ENCODE data around the gene HOXB6.

Gene HOXB6

GRCh38 chr17:48578616-48579470, 25.9 kb downstream of the HOXB6 start:
- DNase-seq = no peak

- DNase-seq = peak; percentile 48 to 65 (median 63)
Measured at GRCh38 chr17:48577946-48578615, 26.7 kb downstream of the HOXB6 start, which contains the start of gene HOXB4. HOXB4 (minus strand) TSS chr17:48578350; CDS start chr17:48578319, 31 bp downstream.

- DNase-seq = no peak
Measured at GRCh38 chr17:48577330-48577945, 27.3 kb downstream of the HOXB6 start.

- DNase-seq = no peak
Measured at GRCh38 chr17:48576479-48577309, 28.1 kb downstream of the HOXB6 start.

GRCh38 chr17:48575673-48576478, 28.9 kb downstream of the HOXB6 start:
- DNase-seq = no peak

- no peak for DNase-seq
Measured at GRCh38 chr17:48575066-48575582, 29.7 kb downstream of the HOXB6 start.

GRCh38 chr17:48574505-48575065, 30.2 kb downstream of the HOXB6 start:
- DNase-seq = no peak

GRCh38 chr17:48571826-48572417, 32.9 kb downstream of the HOXB6 start:
- DNase-seq = no peak

- no peak for DNase-seq
Measured at GRCh38 chr17:48571024-48571818, 33.6 kb downstream of the HOXB6 start.

GRCh38 chr17:48570325-48571023, 34.3 kb downstream of the HOXB6 start:
- no peak for DNase-seq

- no peak for DNase-seq
Measured at GRCh38 chr17:48569674-48570324, 35.0 kb downstream of the HOXB6 start.

GRCh38 chr17:48569240-48569582, 35.6 kb downstream of the HOXB6 start:
- no peak for DNase-seq

- DNase-seq = no peak
Measured at GRCh38 chr17:48568499-48569239, 36.1 kb downstream of the HOXB6 start.

- no peak for DNase-seq
Measured at GRCh38 chr17:48567646-48568354, 37.0 kb downstream of the HOXB6 start.

GRCh38 chr17:48567209-48567608, 37.6 kb downstream of the HOXB6 start:
- no peak for DNase-seq

- no peak for DNase-seq
Measured at GRCh38 chr17:48566717-48567116, 38.1 kb downstream of the HOXB6 start.

Measured in T-helper 1 cell (primary cell).